GM19240 (cell line): ENCODE data around the gene SLC2A1.

Source experiments
- DNase-seq: peaks from one replicate; pipeline ENCODE4 v3.0.0; 2011; ENCODE audit warnings: low spot score; ENCODE audit not compliant: insufficient read length

SLC2A1 gene

DNA sequence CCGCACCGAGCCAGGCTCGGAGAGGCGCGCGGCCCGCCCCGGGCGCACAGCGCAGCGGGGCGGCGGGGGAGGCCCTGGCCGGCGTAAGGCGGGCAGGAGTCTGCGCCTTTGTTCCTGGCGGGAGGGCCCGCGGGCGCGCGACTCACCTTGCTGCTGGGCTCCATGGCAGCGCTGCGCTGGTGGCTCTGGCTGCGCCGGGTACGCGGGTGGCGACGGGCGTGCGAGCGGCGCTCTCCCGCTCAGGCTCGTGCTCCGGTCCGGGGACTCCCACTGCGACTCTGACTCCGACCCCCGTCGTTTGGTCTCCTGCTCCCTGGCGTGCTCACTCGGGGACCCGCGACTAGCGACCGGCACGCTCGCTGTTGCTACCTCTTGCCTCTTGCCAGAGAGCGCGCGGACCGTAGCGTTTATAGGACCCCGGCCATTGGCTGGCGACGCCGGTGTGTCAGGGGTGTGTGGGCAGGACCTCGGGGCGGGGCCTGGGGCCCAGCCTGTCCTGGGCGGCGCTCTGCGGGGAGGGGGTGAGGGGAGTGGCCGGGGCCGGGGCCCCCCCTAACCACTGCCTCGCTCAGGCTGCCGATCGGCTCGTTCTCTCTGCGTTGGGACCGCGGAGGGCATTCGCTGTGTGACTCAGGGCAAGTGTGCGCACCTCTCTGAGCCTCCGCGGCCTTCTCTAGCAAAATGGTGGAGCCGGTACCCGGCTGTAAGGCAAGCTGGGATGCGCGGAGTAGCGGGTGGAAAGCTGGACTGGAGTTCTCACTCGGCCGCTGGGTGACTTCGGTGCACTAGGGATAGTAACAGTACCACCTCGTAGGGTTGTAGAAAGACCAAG, at the start of gene SLC2A1:
SLC2A1 (minus strand) TSS at position 381 of the 832 bp plus-strand sequence; CDS start at position 164, 217 bp downstream.
- DNase-seq, result peak; percentile 90

DNA sequence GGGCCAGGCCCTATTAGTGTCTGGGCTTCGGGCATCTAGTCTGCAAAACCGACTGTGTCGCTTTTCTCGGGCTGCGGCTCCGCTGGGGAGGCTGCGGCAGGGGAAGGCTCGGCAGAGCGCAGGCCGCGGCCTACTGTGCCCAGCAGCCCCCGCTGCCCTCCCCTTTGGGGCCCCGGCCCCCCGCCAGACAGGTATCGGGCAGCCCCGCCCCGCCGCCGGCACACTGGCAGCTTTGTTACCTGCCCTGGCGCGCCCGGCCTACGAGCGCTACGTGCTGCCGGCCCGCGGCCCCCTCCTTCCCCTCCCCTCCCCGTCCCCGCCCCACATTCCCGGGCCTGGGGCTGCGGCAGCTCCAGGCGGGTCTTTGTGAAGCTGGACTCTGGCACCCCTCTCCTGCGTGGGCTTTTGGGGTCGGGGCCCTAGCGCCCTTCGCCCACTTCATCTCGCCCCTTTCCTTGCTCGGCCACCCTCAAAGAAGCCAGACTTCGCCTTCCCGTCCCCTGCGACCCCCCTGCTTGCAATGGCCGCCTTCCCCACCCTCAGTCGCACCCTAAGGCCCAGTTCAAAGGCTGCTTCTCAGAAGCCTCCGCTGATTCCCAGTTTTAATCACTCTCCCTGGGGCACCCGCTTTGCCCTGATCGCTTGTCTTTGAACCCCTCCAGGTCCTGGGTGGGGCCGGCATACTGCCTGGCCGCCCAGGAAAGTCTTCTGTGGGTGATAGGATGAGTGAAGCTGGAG, 48.9 kb upstream of the SLC2A1 start:
- no peak for DNase-seq

DNA sequence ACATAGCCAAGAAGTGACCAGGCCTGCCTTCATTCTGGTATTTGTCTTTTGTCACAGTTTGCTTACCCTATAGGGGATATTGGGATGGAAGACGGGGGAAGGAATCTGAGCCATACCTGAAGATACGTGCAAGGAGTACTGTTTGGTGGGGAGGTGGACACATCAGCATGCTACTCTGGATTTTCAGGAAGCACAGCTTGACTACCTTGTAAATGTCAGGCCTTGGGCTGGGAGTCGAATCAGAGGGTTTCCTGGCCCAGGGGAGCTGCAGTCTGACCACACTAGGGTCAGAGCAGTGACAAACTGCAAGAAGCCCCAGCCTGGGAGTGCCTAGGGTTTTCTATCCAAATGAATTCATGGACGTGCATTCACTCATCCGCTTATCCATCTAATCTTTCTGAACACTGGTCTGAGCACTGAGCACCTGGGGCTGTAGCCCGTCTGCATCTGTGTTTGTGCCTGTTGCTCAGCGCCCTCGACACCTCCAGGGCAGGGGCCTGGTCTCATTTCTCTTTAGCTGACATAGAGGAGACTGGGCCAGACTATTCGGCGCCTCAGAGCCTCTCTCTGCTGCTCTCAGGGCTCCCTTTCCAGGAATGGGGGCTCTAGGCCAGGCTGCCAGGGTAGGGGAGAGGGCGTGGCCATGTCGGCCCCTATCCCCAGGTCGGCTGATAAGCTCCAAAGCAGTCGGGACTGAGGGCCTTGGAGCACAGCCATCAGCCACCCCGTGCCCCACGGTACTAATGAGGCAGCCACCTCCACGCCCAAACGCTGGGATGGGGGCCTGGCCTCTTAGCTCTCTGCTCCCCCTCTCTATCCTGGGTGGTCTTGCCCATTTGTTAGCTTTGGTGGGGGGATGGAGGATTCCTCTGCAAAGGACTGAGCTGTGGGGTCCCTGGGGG, 47.0 kb upstream of the SLC2A1 start:
- no peak for DNase-seq

DNA sequence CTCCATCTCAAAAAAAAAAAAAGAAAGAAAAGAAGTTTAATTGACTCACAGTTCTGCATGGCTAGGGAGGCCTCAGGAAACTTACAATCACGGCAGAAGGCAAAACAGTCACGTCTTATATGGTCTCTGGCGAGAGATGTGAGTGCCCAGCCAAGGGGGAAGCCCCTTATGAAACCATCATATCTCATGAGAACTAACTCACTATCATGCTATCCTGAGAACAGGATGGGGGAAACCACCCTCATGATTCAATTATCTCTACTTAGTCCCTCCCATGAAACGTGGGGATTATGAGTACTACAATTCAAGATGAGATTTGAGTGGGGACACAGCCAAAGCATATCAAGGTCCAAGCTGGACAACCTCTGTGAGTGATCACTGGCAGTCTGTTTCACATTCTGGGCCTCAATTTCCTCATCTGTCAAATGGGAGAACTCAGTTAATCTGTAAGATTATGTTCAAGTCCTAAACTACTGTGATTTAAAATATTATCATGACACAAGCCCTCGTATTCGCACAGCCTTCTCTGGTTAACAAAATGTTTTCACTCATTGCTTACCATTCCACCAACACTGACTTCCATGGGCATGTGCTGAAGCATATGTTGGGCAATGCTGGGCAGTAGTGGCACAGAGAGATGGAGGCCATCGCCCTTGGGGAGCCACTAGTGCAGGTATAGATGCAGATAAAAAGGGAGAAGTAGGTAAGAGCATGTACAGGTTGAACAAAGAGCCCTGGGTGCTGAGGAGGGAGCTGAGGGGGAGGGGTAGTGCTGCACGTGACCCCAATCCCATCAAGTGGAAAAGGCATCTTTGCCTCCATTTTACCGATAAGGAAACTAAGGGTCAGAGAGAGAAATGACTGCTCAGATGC, 46.2 kb upstream of the SLC2A1 start:
- DNase-seq, result no peak

DNA sequence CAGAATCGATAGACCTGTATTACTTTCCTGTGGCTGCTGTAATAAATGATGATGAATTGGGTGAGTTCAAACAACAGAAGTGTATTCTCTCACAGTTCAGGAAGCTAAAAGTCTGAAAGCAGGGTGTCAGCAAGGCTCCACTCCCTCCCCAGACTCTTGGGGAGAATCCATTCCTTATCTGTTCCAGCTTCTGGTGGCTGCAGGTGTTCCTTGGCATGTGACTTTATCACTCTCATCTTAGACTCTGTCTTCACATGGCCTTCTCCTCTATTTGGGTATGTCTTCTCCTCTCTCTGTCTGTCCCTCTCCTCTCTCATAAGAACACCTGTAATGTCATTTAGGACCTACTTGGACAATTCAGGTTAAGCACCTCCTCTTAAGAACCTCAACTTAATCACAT, 44.1 kb upstream of the SLC2A1 start:
- DNase-seq, result no peak

DNA sequence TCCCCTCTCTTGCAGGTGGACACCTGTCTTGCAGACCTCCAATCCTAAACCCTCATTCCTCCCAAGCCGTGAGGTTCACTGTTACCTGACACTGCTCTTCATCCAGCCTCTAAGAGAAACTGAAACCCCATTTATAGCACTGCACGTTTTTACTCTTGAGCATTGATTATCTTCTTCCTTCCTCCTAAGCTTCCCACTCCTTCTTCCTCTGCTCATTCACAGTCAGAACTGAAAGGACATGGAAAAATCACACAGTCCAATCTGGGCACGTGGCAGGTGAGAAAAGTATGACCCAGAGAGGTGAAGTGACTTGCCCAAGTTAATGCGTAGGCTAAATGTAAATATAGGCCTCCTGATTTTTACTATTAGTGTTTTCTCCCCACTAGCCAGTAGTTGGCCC, 43.4 kb upstream of the SLC2A1 start:
- DNase-seq, result no peak

DNA sequence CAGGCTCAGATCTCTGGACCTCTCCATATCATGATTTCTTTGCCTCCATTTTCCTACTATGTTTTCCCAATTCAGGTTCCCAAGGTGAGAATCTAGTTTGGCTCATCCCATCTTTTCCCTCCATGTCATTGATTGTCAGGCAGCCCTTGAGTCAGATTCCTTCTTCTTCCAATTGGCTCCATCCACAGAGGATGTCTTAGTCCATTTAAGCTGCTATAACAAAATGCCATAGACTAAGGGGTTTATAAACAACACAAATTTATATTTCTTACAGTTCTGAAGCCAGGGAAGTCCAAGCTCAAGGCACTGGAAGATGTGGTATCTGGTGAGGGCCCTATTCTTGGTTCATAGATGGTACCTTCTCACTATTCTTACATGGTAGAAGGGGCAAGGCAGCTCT, 42.8 kb upstream of the SLC2A1 start:
- DNase-seq, result no peak

DNA sequence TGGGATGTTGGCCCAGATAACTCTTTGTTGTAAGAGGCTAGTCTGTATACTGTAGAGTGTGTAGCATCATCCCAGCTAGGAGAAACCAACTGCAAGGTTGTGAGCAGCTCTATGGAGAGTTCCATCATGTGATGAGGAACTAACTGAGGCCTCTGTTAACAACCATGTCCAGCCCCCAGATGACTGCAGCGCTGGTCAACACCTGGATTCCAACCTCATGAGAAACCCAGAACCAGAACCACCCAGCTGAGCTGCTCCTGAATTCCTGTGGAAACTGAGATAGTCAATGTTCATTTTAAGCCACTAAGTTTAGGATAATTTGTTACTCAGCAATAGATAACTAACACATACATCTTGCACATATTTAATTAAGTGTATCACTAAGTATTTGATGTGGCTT, 41.6 kb upstream of the SLC2A1 start:
- DNase-seq, result no peak

DNA sequence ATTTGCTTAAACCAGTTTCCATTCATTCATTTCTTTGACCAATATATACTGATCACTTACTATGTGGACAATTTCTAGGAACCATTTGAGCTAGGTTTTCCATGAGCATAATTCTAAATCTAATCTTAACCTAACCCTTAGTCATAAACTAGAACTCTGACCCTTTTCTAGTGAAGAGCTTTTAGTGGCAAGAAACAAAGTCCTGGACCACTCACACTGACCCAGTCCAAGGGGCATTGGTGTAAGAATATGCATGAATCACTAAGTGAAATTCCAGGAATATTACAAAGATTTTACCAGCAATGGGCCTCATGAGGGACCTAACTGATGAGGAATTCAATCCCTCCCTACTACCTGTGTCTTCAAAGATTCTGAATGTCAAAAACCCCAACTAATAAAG, 40.6 kb upstream of the SLC2A1 start:
- no peak for DNase-seq

DNA sequence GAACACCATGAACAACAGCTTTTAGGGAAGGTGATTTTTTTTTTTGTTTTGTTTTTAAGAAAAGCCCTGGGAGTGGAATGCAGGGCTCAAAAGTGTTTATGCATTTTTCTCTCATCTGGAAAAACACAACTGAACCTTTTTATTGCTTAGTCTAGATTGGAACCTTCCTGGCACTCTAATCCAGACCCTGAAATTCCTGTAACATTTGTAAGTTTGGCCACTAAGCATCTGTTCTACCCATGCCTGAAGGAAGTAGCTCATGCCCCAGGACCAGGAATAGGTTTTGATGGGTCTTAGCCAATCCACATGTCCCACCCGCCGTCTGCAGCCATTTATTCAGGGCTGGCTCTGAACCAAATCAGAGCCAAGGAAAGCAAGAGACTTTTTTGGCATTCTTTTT, 39.7 kb upstream of the SLC2A1 start:
- DNase-seq, result no peak

DNA sequence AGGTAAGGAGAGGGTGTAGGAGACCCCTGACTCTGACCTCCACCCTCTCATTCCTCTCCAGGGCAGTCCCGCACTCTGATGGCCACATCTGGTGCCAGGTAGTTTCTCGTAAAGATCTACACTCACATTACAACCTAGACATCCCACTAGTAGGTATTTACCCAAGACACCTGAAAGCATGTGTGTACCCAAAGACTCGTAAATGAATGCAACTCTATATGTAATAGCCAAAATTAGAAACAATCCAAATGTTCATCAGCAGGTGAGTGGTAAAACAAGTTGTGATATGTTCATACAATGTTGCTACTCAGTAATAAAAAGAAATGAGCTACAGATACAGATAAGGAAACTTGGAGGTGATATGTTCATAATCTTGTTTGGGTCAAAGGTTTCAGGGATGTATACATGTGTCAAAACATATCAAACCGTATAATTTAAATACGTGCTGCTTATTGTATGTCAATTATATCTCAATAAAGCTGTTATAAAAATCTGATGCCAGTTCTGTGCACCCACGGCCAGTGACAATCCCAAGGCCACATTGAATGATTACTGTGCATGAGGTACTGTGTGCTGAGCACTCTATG, 37.8 kb upstream of the SLC2A1 start:
- no peak for DNase-seq

DNA sequence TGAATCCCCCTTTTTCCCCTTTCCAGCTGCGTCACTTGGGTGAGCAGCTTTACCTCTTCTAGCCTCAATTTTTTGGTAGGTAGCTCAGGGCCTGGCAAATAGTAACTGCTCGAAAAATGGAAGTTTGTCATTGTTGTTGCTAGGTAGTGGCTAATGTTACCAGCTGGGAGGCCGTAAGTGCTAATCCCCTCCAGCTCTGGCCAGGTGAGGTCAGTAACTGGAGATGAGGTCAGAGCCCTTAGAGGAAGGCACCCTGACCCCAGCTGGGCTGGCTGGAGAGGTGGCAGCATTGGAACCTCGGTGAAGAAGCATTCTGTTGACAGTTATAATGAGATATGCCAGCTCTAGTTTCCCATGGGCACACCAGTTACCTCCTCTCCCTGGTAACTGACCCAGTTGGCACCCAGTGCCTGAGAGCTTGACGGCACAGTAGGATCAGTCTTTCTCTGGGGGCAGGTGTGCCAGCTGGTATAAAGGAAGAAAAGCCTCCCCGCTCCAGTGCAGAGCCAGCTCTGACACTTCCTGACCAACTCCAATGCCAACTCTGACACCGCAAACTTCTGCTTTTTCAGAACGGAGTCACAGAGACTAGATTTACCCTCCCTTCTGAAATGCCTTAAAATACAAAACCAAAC, 35.0 kb upstream of the SLC2A1 start:
- no peak for DNase-seq

DNA sequence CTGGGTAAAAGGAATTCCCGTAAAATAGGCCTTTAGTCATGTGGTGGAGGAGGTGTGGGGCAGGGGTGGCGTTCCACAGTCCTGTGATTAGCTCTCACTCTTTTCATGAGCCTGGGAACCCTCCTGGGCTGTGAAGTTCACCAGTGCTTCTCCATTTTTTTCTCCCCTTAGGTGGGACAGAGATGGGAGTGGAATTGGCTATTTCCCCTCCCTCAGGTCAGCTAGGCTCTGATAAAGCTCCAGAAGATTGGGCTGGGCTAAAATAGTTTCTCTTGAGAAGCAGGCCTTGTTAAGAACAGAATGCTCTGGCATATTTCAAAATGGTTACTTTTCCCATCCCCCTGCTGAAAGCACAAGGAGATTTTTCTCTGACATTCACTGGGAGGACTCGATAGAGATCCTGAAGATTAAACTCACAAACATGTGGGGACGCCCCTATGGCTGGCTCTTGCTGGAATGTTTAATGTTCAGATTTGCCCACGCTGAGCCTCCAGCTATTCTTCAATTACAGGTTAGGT, 33.4 kb upstream of the SLC2A1 start:
- no peak for DNase-seq

DNA sequence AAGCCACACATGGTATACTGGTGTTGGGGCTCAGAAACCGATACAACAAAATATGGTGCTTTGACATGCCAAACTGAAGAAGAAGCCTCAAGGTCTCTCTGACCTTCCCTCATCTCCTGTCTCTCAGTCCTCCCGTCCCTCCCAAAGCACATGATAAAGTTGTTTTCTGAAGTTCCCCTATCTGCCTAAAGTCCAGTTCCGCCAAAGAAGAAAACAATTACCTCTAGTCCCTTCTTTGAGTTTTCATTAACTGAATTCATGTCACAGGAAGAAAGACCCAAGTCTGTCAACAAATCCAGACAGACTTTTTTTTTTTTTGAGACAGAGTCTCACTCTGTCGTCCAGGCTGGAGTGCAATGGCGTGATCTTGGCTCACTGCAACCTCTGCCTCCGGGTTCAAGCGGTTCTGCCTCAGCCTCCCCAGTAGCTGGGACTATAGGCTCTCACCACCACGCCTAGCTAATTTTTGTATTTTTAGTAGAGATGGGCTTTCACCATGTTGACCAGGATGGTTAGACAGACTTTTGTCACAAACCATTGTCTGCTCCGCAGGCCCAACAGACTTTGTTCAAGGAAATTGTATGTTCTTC, 32.2 kb upstream of the SLC2A1 start:
- no peak for DNase-seq

DNA sequence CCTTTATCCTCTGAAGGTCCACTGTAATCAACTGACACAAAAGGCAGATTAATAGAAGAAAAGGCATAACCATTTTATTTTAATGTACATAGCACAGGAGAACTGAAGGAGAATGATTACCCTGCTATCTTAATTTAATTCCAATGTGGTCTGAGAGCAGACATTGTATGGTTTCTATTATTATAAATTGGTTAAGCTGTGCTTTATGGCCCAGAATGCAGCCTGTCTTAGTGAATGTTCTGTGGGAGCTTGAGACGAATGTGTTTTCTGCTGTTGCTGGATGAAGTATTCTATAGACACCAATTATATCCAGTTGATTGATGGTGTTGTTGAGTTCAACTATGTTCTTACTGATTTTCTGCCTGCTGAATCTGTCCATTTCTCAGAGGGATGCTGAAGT, 25.0 kb upstream of the SLC2A1 start:
- no peak for DNase-seq

DNA sequence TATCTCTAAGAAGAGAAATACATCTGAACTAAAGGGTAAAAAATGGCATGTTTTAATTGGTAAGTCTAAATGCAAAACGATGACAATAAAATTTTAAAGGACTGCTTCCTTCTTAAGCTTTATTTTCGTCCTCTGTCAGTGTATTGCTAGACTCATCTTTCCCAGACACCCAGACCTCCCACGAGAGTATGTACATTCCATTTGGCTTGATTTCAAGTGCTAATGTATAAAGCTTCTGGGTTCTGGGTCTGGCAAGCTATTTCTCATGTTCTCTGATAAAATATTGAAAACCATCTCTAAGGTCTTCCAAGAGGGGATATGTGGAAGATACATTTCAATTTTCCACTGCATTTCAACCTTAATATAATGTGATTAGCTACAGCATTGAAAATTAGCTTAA, 24.6 kb upstream of the SLC2A1 start:
- DNase-seq, result no peak

DNA sequence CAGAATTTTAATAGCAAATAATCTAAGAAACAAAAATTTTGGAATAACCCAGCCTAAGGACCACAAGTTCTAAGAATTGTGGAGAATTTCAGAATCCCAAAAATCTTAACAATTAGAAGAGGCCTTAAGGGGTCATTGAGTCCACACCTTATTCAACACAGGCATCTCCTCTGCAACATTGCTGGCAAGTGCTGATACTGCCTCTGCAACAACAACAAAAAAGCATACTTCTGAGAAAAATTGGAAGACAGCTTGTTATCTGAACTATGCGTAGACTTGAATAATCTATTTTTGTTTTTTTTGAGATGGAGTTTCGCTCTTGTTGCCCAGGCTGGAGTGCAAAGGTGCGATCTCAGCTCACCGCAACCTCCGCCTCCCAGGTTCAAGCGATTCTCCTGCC, 24.0 kb upstream of the SLC2A1 start:
- no peak for DNase-seq

DNA sequence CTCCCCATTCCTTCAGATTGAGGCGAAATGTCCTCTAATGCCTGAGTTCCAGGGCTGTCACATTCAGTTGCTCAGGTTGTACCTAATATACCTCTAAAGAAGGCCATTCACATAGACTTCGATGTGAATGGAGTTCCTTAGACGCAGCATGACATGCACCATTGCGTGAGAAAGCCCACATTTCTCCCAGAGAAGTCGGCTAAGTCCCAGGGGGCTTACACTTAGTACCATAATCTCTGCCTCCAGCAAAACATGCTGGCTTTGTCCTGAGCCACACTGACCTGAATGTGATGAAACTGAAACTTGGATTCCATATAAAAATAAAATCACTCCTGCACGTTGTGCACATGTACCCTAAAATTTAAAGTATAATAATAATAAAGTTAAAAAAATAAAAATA, 23.2 kb upstream of the SLC2A1 start:
- DNase-seq, result no peak

DNA sequence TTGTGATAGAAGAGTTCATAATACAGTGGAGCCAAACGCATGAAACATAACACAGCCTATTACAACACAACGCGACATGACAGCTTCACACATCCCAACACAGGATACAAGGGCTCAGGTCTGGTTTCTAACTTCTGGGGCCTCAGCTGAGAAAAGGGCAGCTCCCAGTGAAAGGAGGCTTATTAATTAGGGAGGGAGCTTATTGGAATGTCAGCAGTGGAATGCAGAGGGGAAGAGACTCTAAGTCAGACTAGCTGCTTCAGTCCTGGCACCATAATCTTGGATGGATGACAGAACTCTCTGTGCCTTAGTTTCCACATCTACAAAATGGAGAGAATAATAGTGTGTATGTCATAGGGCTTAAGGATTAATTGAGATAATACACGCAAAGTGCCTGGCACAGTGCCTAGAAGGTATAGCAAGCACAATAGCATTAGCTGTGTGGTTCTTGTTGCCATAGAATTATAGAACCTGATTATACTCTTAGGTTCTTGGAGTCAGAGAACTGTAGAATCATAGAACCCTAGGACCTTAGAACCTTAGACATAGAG, 22.7 kb upstream of the SLC2A1 start:
- no peak for DNase-seq
